ENCODE measurements around the gene NPHS1. TPM values are rescaled to one million over a fixed set of nuclear protein-coding genes. Genes with fewer than 3 reads are reported as not detected.

Gene NPHS1
- total RNA-seq, result 1 to 10 TPM; 1.8 to 2.7 TPM
- polyA plus RNA-seq (ENCODE audit: insufficient read depth, low read depth, low replicate concordance), result 3.8 TPM
- long read RNA-seq, donor 1, result 0 reads
- long read RNA-seq, donor 2, result 0 reads

GRCh38 chr19:35852029-35852780, at the start of gene NPHS1:
Gene NPHS1, minus strand, starts transcription at chr19:35852504. Its CDS starts 667 bp downstream, at chr19:35851837.
- H3K9me3 ChIP-seq, result no peaks in the 10 kb centered on the region
- intact Hi-C loops (cut with DNase I; ENCODE audit: low total_unique reads), result no loop called here
- TF ChIP-seq POLR2A (IDR thresholded peaks at IDR 0.05), result no peak
- TF ChIP-seq, protein P1, sequence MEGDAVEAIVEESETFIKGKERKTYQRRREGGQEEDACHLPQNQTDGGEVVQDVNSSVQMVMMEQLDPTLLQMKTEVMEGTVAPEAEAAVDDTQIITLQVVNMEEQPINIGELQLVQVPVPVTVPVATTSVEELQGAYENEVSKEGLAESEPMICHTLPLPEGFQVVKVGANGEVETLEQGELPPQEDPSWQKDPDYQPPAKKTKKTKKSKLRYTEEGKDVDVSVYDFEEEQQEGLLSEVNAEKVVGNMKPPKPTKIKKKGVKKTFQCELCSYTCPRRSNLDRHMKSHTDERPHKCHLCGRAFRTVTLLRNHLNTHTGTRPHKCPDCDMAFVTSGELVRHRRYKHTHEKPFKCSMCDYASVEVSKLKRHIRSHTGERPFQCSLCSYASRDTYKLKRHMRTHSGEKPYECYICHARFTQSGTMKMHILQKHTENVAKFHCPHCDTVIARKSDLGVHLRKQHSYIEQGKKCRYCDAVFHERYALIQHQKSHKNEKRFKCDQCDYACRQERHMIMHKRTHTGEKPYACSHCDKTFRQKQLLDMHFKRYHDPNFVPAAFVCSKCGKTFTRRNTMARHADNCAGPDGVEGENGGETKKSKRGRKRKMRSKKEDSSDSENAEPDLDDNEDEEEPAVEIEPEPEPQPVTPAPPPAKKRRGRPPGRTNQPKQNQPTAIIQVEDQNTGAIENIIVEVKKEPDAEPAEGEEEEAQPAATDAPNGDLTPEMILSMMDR (IDR thresholded peaks at IDR 0.05), result no peak
- no peaks in the 10 kb centered on the region for H3K27me3 ChIP-seq
- H3K4me1 ChIP-seq, result peaks cover 3% of the 10 kb centered on the region
- H3K4me3 ChIP-seq, result no peak within 1 kb of the TSS
- no peaks in the 10 kb centered on the region for H3K36me3 ChIP-seq (ENCODE audit: low read depth, missing control alignments)
- DNase-seq, result no peak
- 51 to 61% methylated on average over 9 of the region's 9 CpGs for WGBS, 2 donors
- H3K27ac ChIP-seq, result no peak within 1 kb of the TSS

GRCh38 chr19:35901055-35901644, 48.8 kb upstream of the NPHS1 start:
- H3K27me3 ChIP-seq, result no peaks in the 10 kb centered on the region
- H3K36me3 ChIP-seq (ENCODE audit: low read depth, missing control alignments), result no peaks in the 10 kb centered on the region
- DNase-seq, result no peak
- intact Hi-C loops (cut with DNase I; ENCODE audit: low total_unique reads), result no loop called here
- no peaks in the 10 kb centered on the region for H3K9me3 ChIP-seq
- H3K4me3 ChIP-seq, result no peak overlapping the region
- TF ChIP-seq, protein P1 (IDR thresholded peaks at IDR 0.05), result no peak
- TF ChIP-seq POLR2A (IDR thresholded peaks at IDR 0.05), result no peak
- peak overlapping the region in 1 of 2 donors; percentile 12 for H3K27ac ChIP-seq
- peaks cover 7% of the 10 kb centered on the region for H3K4me1 ChIP-seq
- 66 to 81% methylated on average over 2 of the region's 2 CpGs for WGBS, 2 donors

- H3K4me1 ChIP-seq, result peaks cover 7% of the 10 kb centered on the region
- intact Hi-C loops (cut with DNase I; ENCODE audit: low total_unique reads), result no loop called here
- H3K27ac ChIP-seq, result peak overlapping the region; percentile 64 to 83
- H3K9me3 ChIP-seq, result no peaks in the 10 kb centered on the region
- peak overlapping the region; percentile 63 to 75 for H3K4me3 ChIP-seq
- H3K27me3 ChIP-seq, result no peaks in the 10 kb centered on the region
- peak; percentile 36 for TF ChIP-seq POLR2A (IDR thresholded peaks at IDR 0.05)
- TF ChIP-seq, protein P1 (IDR thresholded peaks at IDR 0.05), result no peak
- 0 to 1% methylated on average over 1 to 33 of the region's 43 CpGs for WGBS, 2 donors
- no peaks in the 10 kb centered on the region for H3K36me3 ChIP-seq (ENCODE audit: low read depth, missing control alignments)
- DNase-seq, result peak; percentile 85
Observed at GRCh38 chr19:35899547-35900214, 47.4 kb upstream of the NPHS1 start.

DNA sequence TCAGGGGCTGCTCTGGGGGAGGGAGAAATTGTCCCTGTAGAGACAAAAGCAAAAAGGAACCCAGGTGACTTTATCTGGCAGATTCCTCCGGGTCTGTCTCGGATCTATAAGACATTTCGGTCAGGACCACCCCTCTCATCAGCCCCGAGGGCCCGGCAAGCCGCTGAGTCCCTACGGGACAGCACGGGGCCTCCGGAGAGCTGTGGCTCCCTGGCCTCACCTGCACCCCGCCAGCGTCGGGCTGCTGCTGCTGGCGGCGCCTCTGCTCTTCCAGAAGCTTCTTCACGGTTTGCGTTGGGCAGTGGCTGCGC, 46.1 kb upstream of the NPHS1 start:
- TF ChIP-seq, protein P1 (IDR thresholded peaks at IDR 0.05), result no peak
- TF ChIP-seq POLR2A (IDR thresholded peaks at IDR 0.05), result no peak
- Histone ChIP-seq H3K9me3 (no peaks in the 10 kb centered on the region), H3K27me3 (no peaks in the 10 kb centered on the region), H3K4me3 (peak overlapping the region; percentile 63 to 75), H3K4me1 (peaks cover 7% of the 10 kb centered on the region), H3K27ac (peak overlapping the region; percentile 53 to 83), H3K36me3 (ENCODE audit: low read depth, missing control alignments) (no peaks in the 10 kb centered on the region)
- WGBS, 2 donors, result 9 to 19% methylated on average over 6 to 17 of the region's 17 CpGs
- intact Hi-C loops (cut with DNase I; ENCODE audit: low total_unique reads), result no loop called here
- no peak for DNase-seq

Measured in testis (tissue), 5 donors.